ENCODE data around the gene PLCB4.

PLCB4 gene

DNA sequence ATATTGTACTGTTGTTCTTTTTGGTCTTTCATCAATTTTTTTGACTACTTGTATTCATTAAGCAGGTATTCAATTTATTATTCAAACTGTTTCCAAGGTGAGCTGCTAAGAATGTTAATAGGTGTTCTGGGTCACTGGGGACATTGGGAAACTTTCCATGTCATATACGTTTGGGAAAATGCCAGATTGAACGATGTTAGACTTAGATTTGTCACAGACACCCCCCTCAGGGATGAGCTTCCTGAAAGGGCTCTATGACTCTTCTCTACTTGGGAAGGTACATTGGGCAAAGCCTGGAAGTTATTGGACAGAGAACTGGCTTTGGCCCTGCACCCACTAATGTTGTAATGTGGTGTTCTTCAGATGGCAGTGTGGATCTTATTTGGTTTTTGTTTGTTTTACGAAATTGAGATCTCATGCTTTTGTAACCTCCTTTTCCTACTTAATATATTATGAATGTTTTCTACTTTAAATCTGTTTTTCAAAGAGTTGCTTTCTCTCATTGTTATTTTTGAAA lies 42.1 kb downstream of the PLCB4 start:
- no peak for TF ChIP-seq PAX5 (IDR thresholded peaks at IDR 0.05; ENCODE audit: insufficient read depth, low read length, severe bottlenecking)
- TF ChIP-seq POLR2AphosphoS5 (IDR thresholded peaks at IDR 0.05; ENCODE audit: low read depth, low read length): no peak
- TF ChIP-seq SPI1 (IDR thresholded peaks at IDR 0.05; ENCODE audit: low read depth, low read length): no peak
- no peak for DNase-seq (ENCODE audit: insufficient read length, low spot score)
- no peak for FAIRE-seq

GRCh38 chr20:9112541-9113515 lies 43.9 kb downstream of the PLCB4 start:
- no peak for FAIRE-seq
- TF ChIP-seq PAX5 (IDR thresholded peaks at IDR 0.05; ENCODE audit: insufficient read depth, low read length, severe bottlenecking) (no peak), POLR2AphosphoS5 (IDR thresholded peaks at IDR 0.05; ENCODE audit: low read depth, low read length) (no peak), POU2F2 (IDR thresholded peaks at IDR 0.05; ENCODE audit: low read depth, low read length) (no peak), POLR2A (IDR thresholded peaks at IDR 0.05; ENCODE audit: low read depth, low read length) (no peak), SPI1 (IDR thresholded peaks at IDR 0.05; ENCODE audit: low read depth, low read length) (no peak), TAF1 (IDR thresholded peaks at IDR 0.05; ENCODE audit: low read depth, low read length) (no peak)
- no peak for DNase-seq (ENCODE audit: insufficient read length, low spot score)

DNA sequence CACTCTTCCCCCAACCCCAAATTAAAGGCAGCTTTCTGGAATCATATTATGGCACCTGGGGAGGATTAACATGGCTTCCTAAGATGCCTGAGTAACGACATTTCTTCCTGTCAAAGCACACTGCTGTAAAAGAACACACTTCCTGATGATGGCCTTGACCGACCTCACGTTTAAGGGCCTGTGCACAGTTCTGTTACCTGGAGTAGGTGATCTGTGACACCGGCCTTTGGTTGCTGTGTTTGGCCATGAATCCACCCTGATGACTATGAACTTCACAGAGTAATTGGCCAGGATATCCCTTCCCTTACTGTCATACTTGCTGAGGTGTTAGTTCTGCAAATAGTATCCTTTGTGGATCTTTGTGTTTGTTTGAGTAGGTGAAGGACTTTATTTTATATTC lies 45.8 kb downstream of the PLCB4 start:
- DNase-seq (ENCODE audit: insufficient read length, low spot score) (no peak), FAIRE-seq (no peak)
- TF ChIP-seq POLR2A (IDR thresholded peaks at IDR 0.05; ENCODE audit: low read depth, low read length): no peak
- TF ChIP-seq SPI1 (IDR thresholded peaks at IDR 0.05; ENCODE audit: low read depth, low read length): no peak

DNA sequence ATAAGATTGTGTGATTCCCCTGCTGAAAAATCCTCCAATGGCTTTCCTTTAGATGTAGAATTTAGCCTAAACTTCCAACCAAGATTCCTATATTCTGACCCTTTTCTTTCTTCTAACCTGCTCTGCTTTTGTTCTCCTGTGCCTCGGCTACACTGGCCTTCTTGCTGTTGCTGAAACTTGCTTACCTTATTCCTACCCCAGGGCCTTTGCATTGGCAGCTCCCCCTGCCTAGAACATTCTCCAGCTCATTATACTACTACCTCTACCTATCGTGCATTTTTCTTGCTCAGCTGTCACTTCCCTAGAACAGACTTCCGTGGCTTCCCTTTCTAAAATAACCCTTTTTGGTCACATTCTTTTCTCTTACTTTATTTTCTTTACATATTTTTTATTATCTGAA lies 48.7 kb downstream of the PLCB4 start:
- TF ChIP-seq POU2F2 (IDR thresholded peaks at IDR 0.05; ENCODE audit: low read depth, low read length) (no peak), PAX5 (IDR thresholded peaks at IDR 0.05; ENCODE audit: insufficient read depth, low read length, severe bottlenecking) (no peak), POLR2A (IDR thresholded peaks at IDR 0.05; ENCODE audit: low read depth, low read length) (no peak), POLR2AphosphoS5 (IDR thresholded peaks at IDR 0.05; ENCODE audit: low read depth, low read length) (no peak), TAF1 (IDR thresholded peaks at IDR 0.05; ENCODE audit: low read depth, low read length) (no peak), SPI1 (IDR thresholded peaks at IDR 0.05; ENCODE audit: low read depth, low read length) (no peak)
- DNase-seq (ENCODE audit: insufficient read length, low spot score) (no peak), FAIRE-seq (no peak)

DNA sequence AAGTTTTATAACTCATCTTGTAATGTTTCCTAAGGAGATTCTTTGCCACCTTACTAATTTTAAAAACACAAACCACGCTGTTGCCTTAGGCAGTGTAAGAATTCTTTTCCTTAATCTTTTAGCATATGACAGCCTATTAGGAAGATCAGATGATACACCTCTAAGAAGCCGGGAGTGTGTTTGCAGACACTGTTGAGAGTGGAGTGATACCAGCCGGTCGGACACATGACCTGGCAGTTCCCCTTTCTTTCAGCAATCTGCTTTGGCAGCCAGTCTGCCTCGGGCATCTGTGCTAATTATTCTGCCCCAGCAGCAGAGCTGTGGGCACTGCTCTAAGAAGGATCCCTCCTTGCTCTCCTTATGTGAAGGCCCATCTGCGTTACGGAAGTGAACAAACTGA lies 50.9 kb downstream of the PLCB4 start:
- no peak for DNase-seq (ENCODE audit: insufficient read length, low spot score)
- FAIRE-seq: no peak
- TF ChIP-seq POU2F2 (IDR thresholded peaks at IDR 0.05; ENCODE audit: low read depth, low read length): no peak
- no peak for TF ChIP-seq POLR2A (IDR thresholded peaks at IDR 0.05; ENCODE audit: low read depth, low read length)
- TF ChIP-seq PAX5 (IDR thresholded peaks at IDR 0.05; ENCODE audit: insufficient read depth, low read length, severe bottlenecking): no peak

DNA sequence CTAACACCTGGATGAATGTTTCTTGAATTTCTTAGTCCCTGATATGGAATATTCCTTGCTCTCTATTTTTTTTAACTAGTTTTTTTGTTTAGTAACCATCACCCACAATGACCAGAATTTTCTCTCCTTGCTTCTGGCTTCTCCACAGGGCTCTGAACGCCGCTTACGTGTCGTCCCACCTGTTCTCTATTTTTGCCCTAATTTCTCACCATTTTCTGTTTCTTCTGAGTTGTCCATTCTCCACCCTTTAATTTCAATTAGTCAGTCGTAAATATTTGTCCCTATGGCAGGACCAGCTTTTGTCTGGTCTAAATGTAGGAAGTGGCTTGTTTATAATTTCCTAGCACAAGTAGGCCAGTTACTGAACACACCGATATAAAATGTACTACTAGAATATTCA lies 52.3 kb downstream of the PLCB4 start:
- FAIRE-seq (no peak), DNase-seq (ENCODE audit: insufficient read length, low spot score) (no peak)
- TF ChIP-seq PAX5 (IDR thresholded peaks at IDR 0.05; ENCODE audit: insufficient read depth, low read length, severe bottlenecking) (no peak), POU2F2 (IDR thresholded peaks at IDR 0.05; ENCODE audit: low read depth, low read length) (no peak), POLR2AphosphoS5 (IDR thresholded peaks at IDR 0.05; ENCODE audit: low read depth, low read length) (no peak), POLR2A (IDR thresholded peaks at IDR 0.05; ENCODE audit: low read depth, low read length) (no peak), SPI1 (IDR thresholded peaks at IDR 0.05; ENCODE audit: low read depth, low read length) (no peak), TAF1 (IDR thresholded peaks at IDR 0.05; ENCODE audit: low read depth, low read length) (no peak)

DNA sequence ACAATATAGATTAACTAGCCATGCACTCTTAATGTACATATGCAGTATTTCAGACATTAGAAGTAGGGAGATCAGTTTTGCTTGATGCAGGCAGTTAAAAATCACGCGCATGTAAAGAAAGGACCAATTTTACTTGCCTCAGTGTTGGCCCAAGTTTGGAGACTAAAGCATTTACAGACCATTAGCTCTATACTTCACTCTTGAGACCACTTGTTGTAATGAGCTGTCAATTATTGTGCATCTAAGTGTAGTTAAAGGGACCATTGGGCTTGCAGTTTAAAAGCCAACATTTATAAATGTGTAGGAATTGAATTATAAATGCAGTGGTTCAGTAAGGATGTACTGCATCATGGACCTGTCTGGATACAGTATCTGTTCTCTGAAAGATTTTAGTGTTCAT lies 53.7 kb downstream of the PLCB4 start:
- TF ChIP-seq SPI1 (IDR thresholded peaks at IDR 0.05; ENCODE audit: low read depth, low read length) (no peak), POLR2A (IDR thresholded peaks at IDR 0.05; ENCODE audit: low read depth, low read length) (no peak), POLR2AphosphoS5 (IDR thresholded peaks at IDR 0.05; ENCODE audit: low read depth, low read length) (no peak), TAF1 (IDR thresholded peaks at IDR 0.05; ENCODE audit: low read depth, low read length) (no peak)
- DNase-seq (ENCODE audit: insufficient read length, low spot score): no peak
- no peak for FAIRE-seq

GRCh38 chr20:9126527-9126926 lies 57.6 kb downstream of the PLCB4 start:
- FAIRE-seq (no peak), DNase-seq (ENCODE audit: insufficient read length, low spot score) (no peak)
- no peak for TF ChIP-seq POLR2AphosphoS5 (IDR thresholded peaks at IDR 0.05; ENCODE audit: low read depth, low read length)
- no peak for TF ChIP-seq TAF1 (IDR thresholded peaks at IDR 0.05; ENCODE audit: low read depth, low read length)
- TF ChIP-seq POLR2A (IDR thresholded peaks at IDR 0.05; ENCODE audit: low read depth, low read length): no peak
- TF ChIP-seq PAX5 (IDR thresholded peaks at IDR 0.05; ENCODE audit: insufficient read depth, low read length, severe bottlenecking): no peak
- no peak for TF ChIP-seq POU2F2 (IDR thresholded peaks at IDR 0.05; ENCODE audit: low read depth, low read length)
- TF ChIP-seq SPI1 (IDR thresholded peaks at IDR 0.05; ENCODE audit: low read depth, low read length): no peak

DNA sequence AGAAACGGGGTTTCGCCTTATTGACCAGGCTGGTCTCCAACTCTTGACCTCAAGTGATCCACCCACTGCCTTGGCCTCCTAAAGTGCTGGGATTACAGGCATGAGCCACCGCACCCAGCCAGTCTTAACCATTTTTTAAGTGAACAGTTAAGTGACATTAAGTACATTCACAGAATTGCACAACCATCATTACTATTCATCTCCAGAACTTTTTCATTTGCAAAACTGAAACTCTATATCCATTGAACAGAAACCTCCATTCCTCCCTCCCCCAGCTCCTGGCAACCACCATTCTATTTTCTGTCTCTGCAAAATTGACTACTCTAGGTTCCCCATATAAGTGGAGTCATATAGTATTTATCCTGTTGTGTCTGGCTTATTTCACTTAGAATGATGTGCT lies 59.7 kb downstream of the PLCB4 start:
- no peak for FAIRE-seq
- no peak for TF ChIP-seq POLR2A (IDR thresholded peaks at IDR 0.05; ENCODE audit: low read depth, low read length)
- TF ChIP-seq SPI1 (IDR thresholded peaks at IDR 0.05; ENCODE audit: low read depth, low read length): no peak
- TF ChIP-seq POLR2AphosphoS5 (IDR thresholded peaks at IDR 0.05; ENCODE audit: low read depth, low read length): no peak
- TF ChIP-seq POU2F2 (IDR thresholded peaks at IDR 0.05; ENCODE audit: low read depth, low read length): no peak

DNA sequence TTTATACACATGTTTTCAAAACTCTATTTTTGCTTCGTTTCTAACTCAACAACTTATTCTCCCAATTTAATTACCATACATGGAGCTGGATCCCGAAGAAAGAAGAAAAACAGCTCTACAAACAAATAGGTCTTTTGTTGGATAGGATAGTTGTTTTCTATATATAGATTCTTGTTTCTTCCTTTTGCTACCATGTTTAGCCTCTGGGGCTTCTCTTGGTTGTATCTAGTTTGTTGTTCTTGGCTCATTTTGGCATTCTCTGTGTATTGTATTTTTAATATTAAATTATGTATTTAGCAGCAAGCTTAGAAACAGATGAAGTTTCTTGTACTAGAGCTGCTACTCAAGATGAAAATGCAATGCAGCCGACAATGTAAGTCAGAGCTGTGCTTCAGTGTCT lies 60.9 kb downstream of the PLCB4 start:
- TF ChIP-seq SPI1 (IDR thresholded peaks at IDR 0.05; ENCODE audit: low read depth, low read length): no peak
- no peak for TF ChIP-seq POLR2A (IDR thresholded peaks at IDR 0.05; ENCODE audit: low read depth, low read length)
- TF ChIP-seq PAX5 (IDR thresholded peaks at IDR 0.05; ENCODE audit: insufficient read depth, low read length, severe bottlenecking): no peak
- TF ChIP-seq POLR2AphosphoS5 (IDR thresholded peaks at IDR 0.05; ENCODE audit: low read depth, low read length): no peak
- no peak for TF ChIP-seq POU2F2 (IDR thresholded peaks at IDR 0.05; ENCODE audit: low read depth, low read length)
- TF ChIP-seq TAF1 (IDR thresholded peaks at IDR 0.05; ENCODE audit: low read depth, low read length): no peak
- no peak for DNase-seq (ENCODE audit: insufficient read length, low spot score)
- no peak for FAIRE-seq

More for the DNA sequence above, 59.7 kb downstream of the PLCB4 start:
- no peak for DNase-seq (ENCODE audit: insufficient read length, low spot score)
